NCI-H1436 treated with DMSO at 0.1 percent for 48 hours (cell line): ENCODE measurements around the gene ALDH9A1.
"Not testable (repeated sequence)": the region's sequence is repeated elsewhere in the genome, so short reads cannot be mapped to it uniquely, and the experiment has no call there.

Experiments used
- DNase-seq: peaks from one replicate; lab custom pipeline; 2025; lab: John Stamatoyannopoulos, UW

ALDH9A1 gene

DNA sequence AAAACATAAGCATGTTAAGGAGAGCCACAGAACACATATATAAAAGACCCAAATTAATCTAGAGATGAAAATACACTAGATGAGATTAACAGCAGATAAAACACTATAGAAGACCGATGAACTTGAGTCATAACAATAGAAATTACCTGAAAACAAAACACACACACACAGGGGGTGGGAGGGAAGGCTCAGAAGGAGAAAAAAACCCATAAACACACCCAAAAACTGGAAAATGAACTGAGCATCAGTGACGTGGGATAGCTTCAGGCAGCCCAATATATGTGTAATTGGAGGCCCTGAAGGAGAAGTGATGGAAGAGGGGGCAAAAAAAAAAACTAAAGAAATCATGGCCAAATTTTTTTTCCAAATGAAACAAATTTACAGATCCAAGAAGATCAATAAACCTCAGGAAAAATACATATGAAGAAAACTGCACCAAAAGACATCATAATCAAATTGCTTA is 11.4 kb downstream of the ALDH9A1 start:
- no peak for DNase-seq

DNA sequence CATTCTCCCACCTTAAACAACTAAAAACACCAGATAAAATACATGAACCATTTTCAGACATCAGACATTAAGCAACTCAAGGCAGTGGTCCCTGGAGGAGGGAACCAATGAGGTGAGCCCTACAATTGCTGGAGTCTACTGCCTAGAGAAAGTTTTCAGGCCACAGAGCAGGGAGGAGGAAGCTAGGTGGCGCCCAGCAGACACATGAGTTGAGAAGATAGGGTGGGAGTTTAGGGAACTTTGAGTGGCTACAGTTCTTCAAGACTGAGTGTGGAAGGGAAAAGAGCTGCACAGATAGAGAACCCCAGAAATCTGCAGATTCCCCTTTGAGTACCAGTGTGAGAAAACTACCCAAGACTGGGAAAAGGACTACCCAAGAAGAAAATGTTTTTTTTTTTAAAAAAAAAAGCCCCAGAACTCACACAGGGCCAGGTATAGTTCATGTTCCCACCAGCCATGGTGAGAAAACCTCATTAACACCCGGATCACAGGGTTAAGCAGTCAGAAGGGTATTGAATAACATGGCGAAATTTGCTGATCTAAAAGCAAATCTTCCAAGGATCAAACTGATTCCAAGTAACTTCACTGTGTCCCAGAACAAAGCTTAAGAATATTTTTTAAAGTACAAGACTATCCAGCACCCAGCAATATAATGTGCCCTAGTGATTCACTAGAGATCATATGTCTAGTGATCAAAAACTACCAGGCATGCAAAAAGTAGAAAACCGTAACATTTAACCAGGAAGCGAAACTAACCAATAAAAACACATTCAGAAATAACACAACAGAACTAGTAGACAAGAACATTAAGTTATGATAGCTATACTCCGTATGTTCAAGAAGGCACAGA is 12.0 kb downstream of the ALDH9A1 start:
- DNase-seq: no peak

DNA sequence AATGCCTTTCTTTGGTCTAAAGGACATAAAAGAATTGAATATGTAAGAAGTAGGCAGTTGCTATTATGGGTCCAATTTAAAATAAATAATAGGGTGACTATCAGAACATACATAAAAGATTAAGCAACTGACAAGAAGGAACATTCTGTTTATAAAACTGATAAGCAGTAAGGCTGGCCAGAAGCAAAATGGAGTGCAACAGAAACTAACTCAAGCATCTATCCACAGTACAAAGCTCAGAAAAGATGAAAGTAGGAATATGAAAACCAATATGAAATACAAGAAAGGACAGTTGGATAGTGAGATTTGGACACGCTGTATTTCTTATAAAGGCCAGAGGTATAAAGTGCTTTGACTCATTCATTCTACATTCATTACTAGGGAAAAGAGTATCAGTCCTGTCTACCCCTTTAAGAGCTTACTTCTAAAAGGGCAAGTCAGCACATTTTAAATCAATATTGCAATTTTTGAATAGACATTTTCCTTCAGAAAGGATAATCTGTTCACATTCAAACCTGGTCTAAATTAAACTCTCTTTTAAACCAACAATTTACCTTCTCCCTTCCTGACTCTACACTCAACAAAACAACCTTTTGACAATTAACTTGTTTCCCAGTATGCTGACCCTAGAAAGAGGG is 14.4 kb downstream of the ALDH9A1 start:
- DNase-seq: no peak

- DNase-seq: not testable (repeated sequence)
Observed at GRCh38 chr1:165680773-165681172, 17.6 kb downstream of the ALDH9A1 start.

GRCh38 chr1:165680303-165680702 is 18.1 kb downstream of the ALDH9A1 start:
- no peak for DNase-seq

- no peak for DNase-seq
Observed at GRCh38 chr1:165679282-165680036, 18.9 kb downstream of the ALDH9A1 start.

DNA sequence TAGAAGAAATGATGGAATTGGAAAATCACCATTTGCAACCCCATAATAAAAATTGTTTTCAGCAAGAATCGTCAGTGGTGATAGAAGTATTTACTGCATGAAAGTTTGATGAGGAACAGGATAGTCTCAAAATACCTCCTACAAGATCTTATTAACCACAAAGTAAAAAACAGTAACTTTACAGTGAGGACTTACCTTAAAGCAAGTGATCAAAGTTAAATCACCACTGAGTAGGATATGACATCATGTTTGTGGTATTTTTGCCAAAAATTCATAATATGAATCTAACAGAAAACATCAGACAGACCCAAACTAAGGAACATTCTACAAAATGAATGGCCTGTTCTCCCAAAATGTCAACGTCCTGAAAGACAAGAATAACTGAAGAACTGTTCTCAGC is 19.9 kb downstream of the ALDH9A1 start:
- no peak for DNase-seq

GRCh38 chr1:165675794-165676193 is 22.6 kb downstream of the ALDH9A1 start:
- DNase-seq: no peak

- no peak for DNase-seq
Observed at GRCh38 chr1:165674599-165674998, 23.8 kb downstream of the ALDH9A1 start.

GRCh38 chr1:165671526-165671925 is 26.8 kb downstream of the ALDH9A1 start:
- no peak for DNase-seq

DNA sequence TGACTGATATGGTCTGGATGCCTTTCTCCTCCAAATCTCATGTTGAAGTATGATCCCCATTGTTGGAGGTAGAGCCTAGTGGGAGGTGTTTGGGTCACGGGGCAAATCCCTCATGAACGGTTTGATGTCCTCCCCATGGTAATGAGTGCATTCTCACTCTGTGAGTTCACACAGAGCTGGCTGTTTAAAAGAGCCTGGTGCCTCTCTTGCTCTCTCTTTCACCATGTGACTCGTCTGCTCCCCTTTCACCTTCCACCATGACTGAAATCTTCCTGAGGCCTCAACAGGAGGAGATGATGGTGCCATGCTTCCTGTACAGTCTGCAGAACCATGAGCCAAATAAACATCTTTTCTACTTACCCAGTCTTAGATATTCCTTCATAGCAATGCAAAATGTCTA is 30.2 kb downstream of the ALDH9A1 start:
- no peak for DNase-seq

DNA sequence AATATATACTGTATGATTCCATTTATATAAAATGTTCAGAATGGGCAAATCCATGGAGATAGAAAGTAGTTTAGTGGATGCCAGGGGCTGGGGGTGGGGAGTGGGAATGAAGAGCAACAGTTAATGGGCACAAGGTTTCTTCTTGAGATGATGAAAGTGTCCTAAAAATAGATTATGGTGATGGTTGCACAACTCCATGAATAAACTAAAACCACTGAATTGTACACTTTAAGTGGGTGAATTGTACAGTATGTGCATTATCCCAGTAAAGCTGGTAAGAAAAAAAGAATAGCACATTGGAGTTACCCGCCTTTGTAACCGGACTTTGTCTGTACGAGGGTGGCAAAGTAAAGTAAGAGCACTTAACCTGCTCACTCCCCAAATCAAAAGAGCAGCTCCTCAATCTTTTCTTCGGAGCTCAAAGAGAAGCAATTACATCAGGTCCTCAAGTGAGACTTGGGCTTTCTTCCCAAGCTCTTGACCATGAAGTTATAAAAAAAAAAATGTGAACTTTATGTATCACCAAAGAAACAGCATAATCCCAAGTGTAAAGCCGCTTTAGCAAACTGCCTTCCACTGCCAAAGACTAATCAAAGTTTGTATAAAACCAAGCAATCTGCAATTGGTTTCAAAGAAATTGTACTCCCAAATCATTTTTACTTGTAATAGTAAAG is 32.1 kb downstream of the ALDH9A1 start:
- DNase-seq: no peak

DNA sequence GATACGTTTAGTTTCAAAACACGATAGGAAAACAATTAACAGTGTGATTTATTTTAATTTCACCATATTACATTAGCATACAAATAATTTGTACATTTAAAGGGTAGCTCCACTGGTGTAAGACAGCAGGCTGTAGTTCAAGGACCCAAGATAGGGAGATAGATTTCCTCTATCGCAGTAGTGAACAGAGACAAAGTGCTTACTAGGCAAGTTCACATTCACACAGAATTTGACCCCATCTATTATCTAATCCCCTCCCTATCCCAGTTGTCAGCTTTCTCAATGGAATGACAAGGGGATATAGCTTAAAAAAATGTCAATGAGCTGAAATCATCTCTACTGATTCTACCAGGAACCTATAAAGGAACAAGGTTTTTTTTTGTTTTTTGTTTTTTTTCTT is 36.2 kb downstream of the ALDH9A1 start:
- no peak for DNase-seq

- no peak for DNase-seq
Observed at GRCh38 chr1:165661703-165662102, 36.7 kb downstream of the ALDH9A1 start.

DNA sequence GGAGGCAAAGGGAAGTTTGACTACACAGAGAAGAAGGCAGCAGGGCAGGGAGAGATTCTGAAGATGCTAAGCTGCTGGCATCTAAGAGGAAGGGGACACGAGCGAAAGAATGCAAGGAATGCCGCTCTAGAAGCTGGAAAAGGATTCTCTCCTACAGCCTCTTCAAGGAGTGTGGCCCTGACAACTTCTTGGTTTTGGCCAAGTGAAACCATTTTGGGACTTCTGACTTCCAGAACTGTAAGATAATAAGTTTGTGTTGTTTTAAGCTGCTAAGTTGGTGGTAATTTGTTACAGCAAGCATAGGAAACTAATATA is 38.8 kb downstream of the ALDH9A1 start:
- DNase-seq: no peak

DNA sequence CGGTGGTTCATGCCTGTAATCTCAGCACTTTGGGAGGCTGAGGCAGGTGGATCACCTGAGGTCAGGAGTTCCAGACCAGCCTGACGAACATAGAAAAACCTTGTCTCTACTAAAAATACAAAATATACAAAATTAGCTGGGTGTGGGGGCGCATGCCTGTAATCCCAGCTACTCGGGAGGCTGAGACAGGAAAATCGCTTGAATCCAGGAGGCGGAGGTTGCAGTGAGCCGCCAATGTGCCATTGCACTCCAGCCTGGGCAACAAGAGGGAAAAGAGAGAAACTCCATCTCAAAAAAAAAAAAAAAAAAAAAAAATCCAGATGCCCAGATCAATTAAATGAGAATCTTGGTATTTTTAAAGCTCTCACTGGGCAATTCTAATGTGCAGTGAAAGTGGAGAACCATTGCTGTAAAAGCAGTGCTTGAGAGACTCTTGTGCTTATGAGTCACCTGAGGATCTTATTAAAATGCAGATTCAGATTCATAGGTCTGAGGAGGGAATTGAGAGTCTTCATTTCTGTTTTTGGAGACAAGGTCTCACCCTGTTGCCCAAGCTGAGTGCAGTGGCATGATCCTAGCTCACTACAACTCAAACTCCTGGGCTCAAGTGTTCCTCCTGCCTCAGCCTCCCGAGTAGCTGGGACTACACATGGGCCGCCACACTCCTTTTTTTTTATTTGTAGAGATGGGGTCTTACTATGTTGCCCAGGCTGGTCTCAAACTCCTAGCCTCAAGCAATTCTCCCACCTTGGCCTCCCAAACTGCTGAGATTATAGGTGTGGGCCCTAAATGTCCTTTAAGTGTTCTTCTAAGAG is 39.4 kb downstream of the ALDH9A1 start:
- DNase-seq: not testable (repeated sequence)

GRCh38 chr1:165650981-165651625 is 47.3 kb downstream of the ALDH9A1 start:
- DNase-seq: no peak

GRCh38 chr1:165648919-165649572 is 49.3 kb downstream of the ALDH9A1 start:
- no peak for DNase-seq

GRCh38 chr1:165647970-165648369 is 50.4 kb downstream of the ALDH9A1 start:
- DNase-seq: no peak

GRCh38 chr1:165647517-165647916 is 50.8 kb downstream of the ALDH9A1 start:
- DNase-seq: no peak
